IPS-18a (cell line): ENCODE data around the gene GALK2.
"Not testable (repeated sequence)": the region's sequence is repeated elsewhere in the genome, so short reads cannot be mapped to it uniquely, and the experiment has no call there.

Experiments
- H3K27ac ChIP-seq: one replicate; pipeline ENCODE4 v1.5.1; 2013; ENCODE audit warnings: low read length
- H3K27me3 ChIP-seq: one replicate; pipeline ENCODE4 v1.6.1; 2013; ENCODE audit warnings: mild to moderate bottlenecking, low read length; ENCODE audit not compliant: control insufficient read depth, insufficient read depth
- H3K36me3 ChIP-seq: one replicate; pipeline ENCODE4 v1.6.1; 2013; ENCODE audit warnings: low read depth, low read length; ENCODE audit not compliant: control insufficient read depth
- H3K4me1 ChIP-seq: one replicate; pipeline ENCODE4 v1.6.1; 2013; ENCODE audit warnings: low read depth, low read length; ENCODE audit not compliant: control insufficient read depth
- H3K4me3 ChIP-seq: one replicate; pipeline ENCODE4 v1.5.1; 2013; ENCODE audit warnings: low read length
- H3K9ac ChIP-seq: one replicate; pipeline ENCODE4 v1.6.1; 2013; ENCODE audit warnings: mild to moderate bottlenecking, low read length, moderate library complexity
- H3K9me3 ChIP-seq: one replicate; pipeline ENCODE4 v1.6.1; 2013; ENCODE audit warnings: low read depth, low read length; ENCODE audit not compliant: control insufficient read depth

GALK2 gene

DNA sequence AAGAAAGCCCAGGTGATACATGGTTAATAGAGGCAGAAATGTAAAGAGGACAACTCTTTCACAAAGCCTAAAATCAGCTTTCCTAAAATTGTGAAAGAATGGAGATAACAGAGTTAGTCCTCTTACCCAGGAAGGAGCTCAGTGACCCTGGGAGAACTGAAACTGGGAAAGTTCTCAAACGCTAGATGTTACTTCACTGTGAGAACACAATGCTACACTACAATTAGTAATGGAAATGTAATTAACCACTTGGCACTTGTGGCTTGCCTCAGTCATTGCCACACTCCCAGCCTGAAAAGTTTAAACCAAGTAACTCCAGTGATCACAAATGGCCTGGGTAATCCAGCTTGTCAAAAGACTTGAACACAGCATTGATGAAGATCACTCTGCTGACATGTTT is 150.3 kb downstream of the GALK2 start:
- Histone ChIP-seq H3K4me1 (peaks cover 17% of the 10 kb centered on the region), H3K27ac (no peak overlapping the region), H3K4me3 (no peak overlapping the region), H3K27me3 (no peaks in the 10 kb centered on the region), H3K36me3 (no peaks in the 10 kb centered on the region), H3K9ac (no peak overlapping the region), H3K9me3 (no peaks in the 10 kb centered on the region)

DNA sequence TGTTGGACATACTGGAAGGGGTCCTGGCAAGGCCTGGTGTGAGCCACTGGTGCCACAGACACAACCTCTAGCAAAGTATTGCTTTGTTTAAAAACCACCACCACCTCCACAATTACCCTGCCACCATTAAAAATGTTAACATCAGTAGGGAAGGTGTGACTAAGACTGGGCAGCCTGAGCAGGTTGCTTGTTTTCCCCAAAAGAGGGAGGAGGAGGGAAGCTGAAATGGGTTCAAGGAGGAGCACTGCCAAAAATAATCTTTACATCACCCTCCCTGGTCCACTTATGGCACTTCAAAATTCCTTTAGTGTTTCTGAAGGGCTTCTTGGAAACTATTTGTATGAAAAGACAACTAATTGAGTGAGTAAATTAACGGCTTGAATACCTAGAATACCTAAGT is 153.2 kb downstream of the GALK2 start:
- Histone ChIP-seq H3K4me3 (no peak overlapping the region), H3K27me3 (no peaks in the 10 kb centered on the region), H3K9ac (no peak overlapping the region), H3K27ac (no peak overlapping the region), H3K4me1 (peaks cover 19% of the 10 kb centered on the region), H3K9me3 (no peaks in the 10 kb centered on the region), H3K36me3 (no peaks in the 10 kb centered on the region)

DNA sequence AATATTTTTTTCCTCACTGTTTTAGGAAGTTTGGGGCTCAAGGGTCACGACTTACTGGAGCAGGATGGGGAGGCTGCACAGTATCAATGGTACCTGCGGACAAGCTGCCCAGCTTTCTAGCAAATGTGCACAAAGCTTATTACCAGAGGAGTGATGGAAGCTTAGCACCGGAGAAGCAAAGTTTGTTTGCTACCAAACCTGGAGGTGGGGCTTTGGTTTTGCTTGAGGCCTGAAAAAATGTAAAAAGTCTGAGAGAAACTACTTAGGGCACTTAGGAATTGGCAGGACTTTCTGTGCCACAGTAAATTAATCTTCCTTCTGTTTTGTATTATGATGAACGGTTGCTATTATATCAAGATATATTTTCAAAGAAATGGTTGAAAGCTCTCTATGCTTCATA is 157.9 kb downstream of the GALK2 start:
- Histone ChIP-seq H3K9ac (no peak overlapping the region), H3K36me3 (peaks cover 3% of the 10 kb centered on the region)

DNA sequence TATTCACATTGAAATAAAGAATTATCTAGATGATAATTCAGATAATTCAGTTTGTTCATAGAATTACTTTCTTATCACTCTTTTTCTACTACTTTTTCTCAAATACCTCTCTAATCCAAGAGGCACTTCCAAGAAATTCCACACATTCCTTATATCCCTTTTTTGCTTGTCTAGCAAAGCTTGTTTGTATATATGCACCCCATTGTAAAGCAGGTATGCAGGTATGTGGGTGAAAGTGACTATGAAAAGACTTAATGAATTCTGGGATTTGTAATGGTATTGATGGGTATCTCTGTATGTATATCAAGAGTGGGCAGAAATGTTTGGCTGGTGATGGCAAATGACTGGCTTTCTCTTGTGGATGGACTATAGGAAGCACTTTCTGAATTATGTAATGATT is 158.9 kb downstream of the GALK2 start:
- Histone ChIP-seq H3K36me3 (peaks cover 3% of the 10 kb centered on the region), H3K27ac (peak overlapping the region; percentile 70)

More for the DNA sequence above, 157.9 kb downstream of the GALK2 start:
- H3K4me3 ChIP-seq = no peak overlapping the region
- no peaks in the 10 kb centered on the region for H3K27me3 ChIP-seq
- H3K27ac ChIP-seq = no peak overlapping the region
- no peaks in the 10 kb centered on the region for H3K9me3 ChIP-seq
- H3K4me1 ChIP-seq = peaks cover 40% of the 10 kb centered on the region

DNA sequence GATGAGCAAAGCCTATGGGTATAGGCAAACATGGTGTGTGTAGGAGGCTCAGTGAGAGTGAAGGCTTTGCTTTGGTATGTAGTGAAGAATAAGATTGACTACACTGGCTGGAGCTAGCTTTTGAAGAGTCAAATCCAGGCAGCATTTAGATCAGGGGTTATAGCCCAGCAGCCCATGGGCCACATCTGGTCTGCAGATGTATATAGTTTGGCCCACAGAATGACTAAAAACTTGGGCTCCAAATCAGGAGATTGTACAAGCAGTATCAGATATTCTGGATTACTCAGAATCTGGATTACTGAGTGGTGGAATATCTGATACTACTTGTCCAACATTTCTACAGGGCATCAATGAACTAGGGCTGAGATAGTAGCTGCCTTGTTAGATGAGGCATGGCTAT is 160.1 kb downstream of the GALK2 start:
- H3K36me3 ChIP-seq = peaks cover 3% of the 10 kb centered on the region
- peaks cover 31% of the 10 kb centered on the region for H3K4me1 ChIP-seq
- H3K4me3 ChIP-seq = no peak overlapping the region
- H3K9me3 ChIP-seq = no peaks in the 10 kb centered on the region
- no peaks in the 10 kb centered on the region for H3K27me3 ChIP-seq
- H3K27ac ChIP-seq = peak overlapping the region; percentile 53
- H3K9ac ChIP-seq = no peak overlapping the region

More for the DNA sequence above, 158.9 kb downstream of the GALK2 start:
- H3K4me1 ChIP-seq = peaks cover 33% of the 10 kb centered on the region
- no peaks in the 10 kb centered on the region for H3K9me3 ChIP-seq
- H3K9ac ChIP-seq = peak overlapping the region; percentile 25
- peak overlapping the region; percentile 28 for H3K4me3 ChIP-seq
- no peaks in the 10 kb centered on the region for H3K27me3 ChIP-seq

DNA sequence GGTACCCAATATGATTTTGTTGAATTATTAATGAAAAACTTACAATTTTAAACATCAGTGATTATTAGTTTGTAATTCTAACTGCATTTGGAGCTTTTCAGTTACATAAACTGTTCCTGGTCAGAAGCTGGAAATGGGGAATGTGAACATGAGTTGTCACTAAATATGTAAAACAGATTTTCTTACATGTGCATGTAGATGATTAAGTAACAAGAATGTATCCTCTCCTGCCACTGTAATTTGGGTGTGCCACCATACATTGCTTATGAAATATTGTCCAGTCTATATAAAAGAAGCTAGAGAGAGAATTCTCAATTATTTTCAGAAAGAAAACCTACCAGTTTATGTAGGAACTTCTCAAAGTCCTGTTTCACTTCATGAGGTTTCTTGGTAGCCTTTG is 161.4 kb downstream of the GALK2 start:
- Histone ChIP-seq H3K4me1 (peaks cover 31% of the 10 kb centered on the region), H3K9me3 (no peaks in the 10 kb centered on the region), H3K4me3 (no peak overlapping the region), H3K27ac (no peak overlapping the region), H3K9ac (no peak overlapping the region), H3K27me3 (no peaks in the 10 kb centered on the region), H3K36me3 (peaks cover 3% of the 10 kb centered on the region)

DNA sequence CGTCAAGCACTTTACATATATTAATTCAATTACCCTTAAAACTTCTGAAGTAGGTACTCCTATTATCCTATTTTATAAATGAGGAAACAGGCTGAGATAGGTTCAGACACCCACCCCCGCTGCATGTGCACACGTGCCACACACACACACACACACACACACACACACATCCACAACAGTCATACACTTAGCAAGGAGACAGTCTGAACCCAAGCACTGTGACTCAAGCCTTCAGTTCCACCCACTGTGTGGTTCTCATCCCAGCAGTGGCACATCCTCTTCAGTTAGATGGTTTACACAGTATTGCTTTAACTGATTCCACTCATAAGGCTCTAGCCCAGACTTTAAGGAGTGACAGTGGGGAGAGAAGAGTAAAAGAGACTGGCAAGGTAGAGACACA is 161.9 kb downstream of the GALK2 start:
- Histone ChIP-seq H3K36me3 (peaks cover 3% of the 10 kb centered on the region), H3K4me3 (no peak overlapping the region), H3K4me1 (peaks cover 31% of the 10 kb centered on the region), H3K9ac (no peak overlapping the region), H3K27me3 (no peaks in the 10 kb centered on the region), H3K9me3 (no peaks in the 10 kb centered on the region), H3K27ac (no peak overlapping the region)

DNA sequence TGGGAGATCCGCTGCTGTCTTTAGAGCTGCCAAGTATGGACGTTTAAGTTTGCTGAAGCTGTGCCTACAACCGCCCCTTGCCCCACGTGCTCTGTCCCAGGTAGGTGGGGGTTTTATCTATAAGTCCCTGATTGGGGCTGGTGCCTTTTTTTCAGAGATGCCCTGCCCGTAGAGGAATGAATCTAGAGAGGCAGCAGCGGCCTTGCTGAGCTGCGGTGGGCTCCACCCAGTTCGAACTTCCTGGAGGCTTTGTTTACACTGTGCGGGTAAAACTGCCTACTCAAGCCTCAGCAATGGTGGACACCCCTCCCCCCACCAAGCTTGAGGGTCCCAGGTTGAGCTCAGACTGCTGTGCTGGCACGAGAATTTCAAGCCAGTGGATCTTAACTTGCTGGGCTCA is 169.6 kb downstream of the GALK2 start:
- no peak overlapping the region for H3K9ac ChIP-seq
- no peaks in the 10 kb centered on the region for H3K9me3 ChIP-seq
- no peaks in the 10 kb centered on the region for H3K27me3 ChIP-seq

DNA sequence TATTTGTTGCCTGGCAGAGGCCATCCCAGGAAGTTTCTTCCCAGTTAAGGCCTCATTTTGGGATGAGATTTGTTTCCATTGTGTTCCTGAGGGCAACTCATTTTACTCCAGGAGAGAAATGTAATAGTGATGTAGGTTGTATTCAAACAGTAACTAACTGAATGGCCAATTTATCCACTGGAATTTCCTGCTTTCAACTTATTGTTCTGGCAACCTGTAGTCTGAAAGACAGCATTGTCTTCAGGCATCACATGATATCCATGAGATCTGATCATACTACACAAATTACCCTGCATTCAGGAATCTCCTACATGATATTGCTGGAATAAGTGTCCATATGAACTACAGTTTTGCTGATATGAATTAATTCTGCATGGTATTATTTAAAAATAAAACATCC is 173.5 kb downstream of the GALK2 start:
- no peak overlapping the region for H3K4me3 ChIP-seq
- no peak overlapping the region for H3K9ac ChIP-seq
- H3K4me1 ChIP-seq = peaks cover 5% of the 10 kb centered on the region
- no peaks in the 10 kb centered on the region for H3K9me3 ChIP-seq
- no peaks in the 10 kb centered on the region for H3K27me3 ChIP-seq
- no peak overlapping the region for H3K27ac ChIP-seq
- no peaks in the 10 kb centered on the region for H3K36me3 ChIP-seq

More for the DNA sequence above, 169.6 kb downstream of the GALK2 start:
- no peak overlapping the region for H3K27ac ChIP-seq
- no peak overlapping the region for H3K4me3 ChIP-seq
- H3K36me3 ChIP-seq = no peaks in the 10 kb centered on the region
- H3K4me1 ChIP-seq = peaks cover 5% of the 10 kb centered on the region

DNA sequence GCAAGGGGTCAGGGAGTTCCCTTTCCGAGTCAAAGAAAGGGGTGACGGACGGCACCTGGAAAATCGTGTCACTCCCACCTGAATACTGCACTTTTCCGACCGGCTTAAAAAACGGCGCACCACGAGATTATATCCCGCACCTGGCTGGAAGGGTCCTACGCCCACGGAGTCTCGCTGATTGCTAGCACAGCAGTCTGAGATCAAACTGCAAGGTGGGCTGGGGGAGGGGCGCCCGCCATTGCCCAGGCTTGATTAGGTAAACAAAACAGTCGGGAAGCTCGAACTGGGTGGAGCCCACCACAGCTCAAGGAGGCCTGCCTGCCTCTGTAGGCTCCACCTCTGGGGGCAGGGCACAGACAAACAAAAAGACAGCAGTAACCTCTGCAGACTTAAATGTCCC is 184.4 kb downstream of the GALK2 start:
- H3K4me1 ChIP-seq, H3K4me3 ChIP-seq, H3K9ac ChIP-seq, H3K27me3 ChIP-seq, H3K9me3 ChIP-seq, H3K36me3 ChIP-seq, H3K27ac ChIP-seq: not testable (repeated sequence)

DNA sequence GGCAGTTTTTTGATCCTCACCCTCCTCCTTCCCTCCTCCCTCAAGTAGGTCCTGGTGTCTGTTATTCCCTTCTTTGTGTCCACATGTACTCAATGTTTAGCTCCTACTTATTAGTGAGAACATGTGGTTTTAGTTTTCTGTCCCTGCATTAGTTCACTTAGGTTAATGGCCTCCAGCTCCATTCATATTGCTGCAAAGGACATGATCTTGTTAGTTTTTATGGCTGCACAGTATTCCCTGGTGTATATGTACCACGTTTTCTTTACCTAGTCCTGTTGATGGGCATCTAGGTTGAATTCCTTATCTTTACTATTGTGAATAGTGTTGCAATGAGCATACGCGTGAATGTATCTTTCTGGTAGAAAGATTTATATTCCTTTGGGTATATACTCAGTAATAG is 191.3 kb downstream of the GALK2 start:
- Histone ChIP-seq H3K36me3 (no peaks in the 10 kb centered on the region), H3K9me3 (no peaks in the 10 kb centered on the region), H3K4me3 (no peak overlapping the region), H3K9ac (no peak overlapping the region), H3K4me1 (no peaks in the 10 kb centered on the region), H3K27ac (no peak overlapping the region), H3K27me3 (no peaks in the 10 kb centered on the region)

DNA sequence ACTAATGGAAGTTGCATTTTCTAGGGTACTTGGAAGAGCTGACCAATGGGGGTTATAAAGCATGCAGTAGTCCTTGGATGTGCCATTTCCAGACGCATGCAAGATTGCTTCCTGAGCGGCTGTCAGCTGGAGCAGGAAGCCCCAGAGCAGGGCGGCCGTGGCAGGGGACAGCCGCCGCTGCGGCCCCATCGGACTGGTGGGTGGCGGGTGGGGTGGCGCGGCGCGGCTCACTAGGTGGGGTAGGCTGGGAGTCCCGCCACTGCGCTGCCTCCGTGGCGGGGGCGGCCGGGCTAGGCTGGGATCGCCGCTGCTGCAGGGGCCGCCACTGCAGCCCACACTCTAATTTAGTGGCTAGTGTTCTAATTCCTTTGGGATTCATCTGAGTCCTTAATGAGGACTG is 196.4 kb downstream of the GALK2 start:
- Histone ChIP-seq H3K36me3 (no peaks in the 10 kb centered on the region), H3K9ac (no peak overlapping the region), H3K27ac (no peak overlapping the region), H3K4me1 (no peaks in the 10 kb centered on the region), H3K9me3 (no peaks in the 10 kb centered on the region), H3K4me3 (no peak overlapping the region), H3K27me3 (no peaks in the 10 kb centered on the region)
